HEK293 (cell line): ENCODE measurements around the gene PVALEF.

Experiments used
- CTCF ChIA-PET: fragments of 350-600 bp; formaldehyde crosslinking; extraction: SDS; loops from one replicate; lab custom pipeline; 2021; ENCODE audit warnings: antibody characterized with exemption; lab: Yijun Ruan, JAX
- POLR2A ChIA-PET: fragments of 300-600 bp; formaldehyde crosslinking; extraction: SDS; loops from one replicate; lab custom pipeline; 2020; ENCODE audit warnings: antibody characterized with exemption, inconsistent platforms; lab: Yijun Ruan, JAX
- H3K27ac ChIP-seq: fragments of 200-500 bp; sonication (Bioruptor generic); 2 replicates; pipeline ENCODE4 v1.5.1; 2014; ENCODE audit warnings: low read depth, low read length, control low read depth, inconsistent platforms; ENCODE audit errors: extremely low read depth
- H3K36me3 ChIP-seq, 2 experiments: fragments of 200-500 bp in 1 of 2; sonication (Bioruptor generic) in 1 of 2; 1 replicate in 1 of 2; 2 replicates in 1 of 2; pipeline ENCODE4 v1.5.1; 2014 to 2017; ENCODE audit warnings: inconsistent platforms in 2 of 2, low read length in 2 of 2; ENCODE audit not compliant: control insufficient read depth in 2 of 2, insufficient read depth in 1 of 2
- H3K4me1 ChIP-seq: fragments of 200-500 bp; sonication (Bioruptor generic); 2 replicates; pipeline ENCODE4 v1.5.1; 2014; ENCODE audit warnings: mild to moderate bottlenecking, low read length, inconsistent platforms; ENCODE audit not compliant: control insufficient read depth, insufficient read depth
- H3K4me3 ChIP-seq: 2 replicates; pipeline ENCODE4 v1.5.1; 2011; ENCODE audit warnings: low read depth, mild to moderate bottlenecking, control low read depth, low read length, moderate library complexity
- H3K9me3 ChIP-seq: fragments of 200-500 bp; sonication (Bioruptor generic); 2 replicates; pipeline ENCODE4 v1.5.1; 2014; ENCODE audit warnings: low read depth, low read length, inconsistent platforms; ENCODE audit not compliant: control insufficient read depth, insufficient read depth
- EGR2 ChIP-seq: fragments of 450-650 bp; formaldehyde crosslinking; IDR thresholded peaks from 2 replicates; pipeline ENCODE4 v1.5.1; 2016; ENCODE audit warnings: low read depth, missing biosample characterization, missing genetic modification characterization
- GLI2 ChIP-seq: fragments of 450-650 bp; formaldehyde crosslinking; IDR thresholded peaks from 2 replicates; pipeline ENCODE4; 2017; ENCODE audit warnings: missing biosample characterization, missing genetic modification characterization, low read depth, borderline replicate concordance
- GLIS2 ChIP-seq: fragments of 450-650 bp; formaldehyde crosslinking; IDR thresholded peaks from 2 replicates; pipeline ENCODE4 v1.5.1; 2016; ENCODE audit warnings: missing biosample characterization, missing genetic modification characterization
- KLF1 ChIP-seq: fragments of 450-650 bp; formaldehyde crosslinking; IDR thresholded peaks from 2 replicates; pipeline ENCODE4 v1.5.1; 2016; ENCODE audit warnings: missing biosample characterization, missing genetic modification characterization
- KLF17 ChIP-seq: fragments of 450-650 bp; formaldehyde crosslinking; IDR thresholded peaks from 2 replicates; pipeline ENCODE4 v1.5.1; 2016; ENCODE audit warnings: missing biosample characterization, missing genetic modification characterization
- SCRT2 ChIP-seq: fragments of 450-650 bp; formaldehyde crosslinking; IDR thresholded peaks from 2 replicates; pipeline ENCODE4 v1.5.1; 2016; ENCODE audit warnings: missing biosample characterization, missing genetic modification characterization
- ZBTB49 ChIP-seq: fragments of 450-650 bp; formaldehyde crosslinking; IDR thresholded peaks from 2 replicates; pipeline ENCODE4 v1.5.1; 2016; ENCODE audit warnings: missing biosample characterization, missing genetic modification characterization, low read depth
- ZFHX2 ChIP-seq: fragments of 450-650 bp; formaldehyde crosslinking; conservative IDR thresholded peaks from 2 replicates; pipeline ENCODE4 v1.5.1; 2016; ENCODE audit warnings: missing biosample characterization, missing genetic modification characterization
- ZFP41 ChIP-seq: fragments of 450-650 bp; formaldehyde crosslinking; IDR thresholded peaks from 2 replicates; pipeline ENCODE4 v1.5.1; 2016; ENCODE audit warnings: missing biosample characterization, missing genetic modification characterization, borderline replicate concordance
- ZFP69B ChIP-seq: fragments of 450-650 bp; formaldehyde crosslinking; IDR thresholded peaks from 2 replicates; pipeline ENCODE4 v1.5.1; 2016; ENCODE audit warnings: missing biosample characterization, missing genetic modification characterization
- ZNF248 ChIP-seq: fragments of 450-650 bp; formaldehyde crosslinking; IDR thresholded peaks from 2 replicates; pipeline ENCODE4 v1.5.1; 2017; ENCODE audit warnings: missing biosample characterization, missing genetic modification characterization
- ZNF416 ChIP-seq: fragments of 450-650 bp; formaldehyde crosslinking; IDR thresholded peaks from 2 replicates; pipeline ENCODE4 v1.5.1; 2016; ENCODE audit warnings: missing biosample characterization, missing genetic modification characterization
- ZNF48 ChIP-seq: fragments of 450-650 bp; formaldehyde crosslinking; IDR thresholded peaks from 2 replicates; pipeline ENCODE4 v1.5.1; 2016; ENCODE audit warnings: missing biosample characterization, missing genetic modification characterization
- ZNF580 ChIP-seq: fragments of 450-650 bp; formaldehyde crosslinking; IDR thresholded peaks from 2 replicates; pipeline ENCODE4 v1.5.1; 2016; ENCODE audit warnings: missing biosample characterization, missing genetic modification characterization
- ZNF777 ChIP-seq: fragments of 450-650 bp; formaldehyde crosslinking; IDR thresholded peaks from 2 replicates; pipeline ENCODE4 v1.5.1; 2017; ENCODE audit warnings: missing biosample characterization, missing genetic modification characterization, borderline replicate concordance

PVALEF gene

GRCh38 chr17:81218459-81218858 lies 53.2 kb downstream of the PVALEF start:
- POLR2A ChIA-PET, result interaction anchor here (1.7 kb wide), 1 partner anchor 21 kb away, joined by 4 read pairs; the partner anchor contains the start of genes NDUFAF8 and TEPSIN
- H3K4me1 ChIP-seq, result peaks cover 11% of the 10 kb centered on the region
- H3K27ac ChIP-seq, result 0 out of 2 replicates have a peak overlapping the region, but pooled peaks have one; percentile 4
- TF ChIP-seq GLI2 (no peak), ZNF416 (tag by site-specific recombination) (no peak), GLIS2 (tag by site-specific recombination) (no peak), ZNF777 (tag by site-specific recombination) (no peak), SCRT2 (tag by site-specific recombination) (no peak), ZFP69B (tag by site-specific recombination) (no peak), ZFP41 (no peak), ZBTB49 (tag by site-specific recombination) (no peak), KLF1 (no peak), ZNF580 (tag by site-specific recombination) (no peak)
- H3K4me3 ChIP-seq, result no peak overlapping the region
- no peaks in the 10 kb centered on the region for H3K9me3 ChIP-seq
- peaks cover 0 to 38% of the 10 kb centered on the region in 2 experiments; a peak in 2 of 3 replicates for H3K36me3 ChIP-seq
- CTCF ChIA-PET, result interaction anchor here (0.6 kb wide), 1 partner anchor 999 kb away, joined by 3 read pairs; no protein-coding TSS in a partner anchor

GRCh38 chr17:81218991-81219390 lies 53.7 kb downstream of the PVALEF start:
- TF ChIP-seq ZNF248 (no peak), ZFHX2 (tag by site-specific recombination) (peak; percentile 96), EGR2 (tag by site-specific recombination) (peak; percentile 98)
- POLR2A ChIA-PET, result interaction anchor here (0.7 kb wide), 2 partner anchors 273 to 285 kb away, joined by 3 to 5 read pairs; no protein-coding TSS in a partner anchor

GRCh38 chr17:81219476-81220180 lies 54.3 kb downstream of the PVALEF start:
- POLR2A ChIA-PET, result interaction anchor here (0.7 kb wide), 2 partner anchors 272 to 284 kb away, joined by 3 to 5 read pairs; no protein-coding TSS in a partner anchor
- H3K4me1 ChIP-seq, result peaks cover 13% of the 10 kb centered on the region
- H3K36me3 ChIP-seq, result peaks cover 0 to 35% of the 10 kb centered on the region in 2 experiments; a peak in 2 of 3 replicates
- CTCF ChIA-PET, result interaction anchor here (1.1 kb wide), 1 partner anchor 76 kb away, joined by 3 read pairs; no protein-coding TSS in a partner anchor
- H3K27ac ChIP-seq, result no peak overlapping the region
- TF ChIP-seq KLF17 (tag by site-specific recombination), result no peak
- 0 out of 2 replicates have a peak, but pooled peaks have one; percentile 17 for TF ChIP-seq SCRT2 (tag by site-specific recombination)
- TF ChIP-seq ZNF48 (tag by site-specific recombination), result no peak
- no peaks in the 10 kb centered on the region for H3K9me3 ChIP-seq
- no peak overlapping the region for H3K4me3 ChIP-seq

More at GRCh38 chr17:81218991-81219390, 53.7 kb downstream of the PVALEF start:
- CTCF ChIA-PET, result interaction anchor here (1.1 kb wide), 1 partner anchor 76 kb away, joined by 3 read pairs; no protein-coding TSS in a partner anchor
- H3K27ac ChIP-seq, result no peak overlapping the region
- H3K4me1 ChIP-seq, result peaks cover 13% of the 10 kb centered on the region
- no peaks in the 10 kb centered on the region for H3K9me3 ChIP-seq
- H3K4me3 ChIP-seq, result no peak overlapping the region
- peaks cover 0 to 35% of the 10 kb centered on the region in 2 experiments; a peak in 2 of 3 replicates for H3K36me3 ChIP-seq
